ENCODE measurements around the gene CHCT1.

The CHCT1 gene

GRCh38 chr17:60392042-60392844 lies 30.0 kb upstream of the CHCT1 start, which contains the start of gene USP32:
USP32 (minus strand) TSS chr17:60392133; CDS start chr17:60391939, 194 bp downstream.
- peak; percentile 96 for DNase-seq (ENCODE audit: low spot score)
- no peaks in the 10 kb centered on the region for H3K36me3 Mint-ChIP-seq (ENCODE audit: low read depth)
- H3K9me3 Mint-ChIP-seq = no peaks in the 10 kb centered on the region
- peaks cover 45% of the 10 kb centered on the region for H3K4me1 Mint-ChIP-seq (ENCODE audit: low read depth)
- no peaks in the 10 kb centered on the region for H3K27me3 Mint-ChIP-seq (ENCODE audit: low read depth)
- H3K27ac Mint-ChIP-seq = peak within 1 kb of the TSS; percentile 96
- H3K4me3 Mint-ChIP-seq = peak within 1 kb of the TSS; percentile 94

- no peaks in the 10 kb centered on the region for H3K36me3 Mint-ChIP-seq (ENCODE audit: low read depth)
- no peaks in the 10 kb centered on the region for H3K9me3 Mint-ChIP-seq
- DNase-seq (ENCODE audit: low spot score) = peak; percentile 40
- peaks cover 48% of the 10 kb centered on the region for H3K4me1 Mint-ChIP-seq (ENCODE audit: low read depth)
- H3K27me3 Mint-ChIP-seq (ENCODE audit: low read depth) = no peaks in the 10 kb centered on the region
- H3K4me3 Mint-ChIP-seq = peak overlapping the region; percentile 94
- peak overlapping the region; percentile 96 for H3K27ac Mint-ChIP-seq
Observed at GRCh38 chr17:60392845-60393702, 29.2 kb upstream of the CHCT1 start.

GRCh38 chr17:60393840-60394723 lies 28.2 kb upstream of the CHCT1 start:
- H3K9me3 Mint-ChIP-seq = no peaks in the 10 kb centered on the region
- H3K27ac Mint-ChIP-seq = no peak overlapping the region
- peak overlapping the region; percentile 24 for H3K4me3 Mint-ChIP-seq
- H3K27me3 Mint-ChIP-seq (ENCODE audit: low read depth) = no peaks in the 10 kb centered on the region
- no peak for DNase-seq (ENCODE audit: low spot score)
- H3K36me3 Mint-ChIP-seq (ENCODE audit: low read depth) = no peaks in the 10 kb centered on the region
- H3K4me1 Mint-ChIP-seq (ENCODE audit: low read depth) = peaks cover 47% of the 10 kb centered on the region

- no peak for DNase-seq (ENCODE audit: low spot score)
- no peaks in the 10 kb centered on the region for H3K9me3 Mint-ChIP-seq
- no peaks in the 10 kb centered on the region for H3K36me3 Mint-ChIP-seq (ENCODE audit: low read depth)
- no peak overlapping the region for H3K27ac Mint-ChIP-seq
- no peaks in the 10 kb centered on the region for H3K27me3 Mint-ChIP-seq (ENCODE audit: low read depth)
- H3K4me1 Mint-ChIP-seq (ENCODE audit: low read depth) = peaks cover 41% of the 10 kb centered on the region
- no peak overlapping the region for H3K4me3 Mint-ChIP-seq
Observed at GRCh38 chr17:60395508-60396065, 26.7 kb upstream of the CHCT1 start.

GRCh38 chr17:60396412-60396811 lies 25.9 kb upstream of the CHCT1 start:
- Mint-ChIP-seq H3K27ac (no peak overlapping the region), H3K4me3 (no peak overlapping the region), H3K27me3 (ENCODE audit: low read depth) (no peaks in the 10 kb centered on the region), H3K9me3 (no peaks in the 10 kb centered on the region), H3K36me3 (ENCODE audit: low read depth) (no peaks in the 10 kb centered on the region), H3K4me1 (ENCODE audit: low read depth) (peaks cover 36% of the 10 kb centered on the region)
- no peak for DNase-seq (ENCODE audit: low spot score)

GRCh38 chr17:60398227-60398959 lies 23.9 kb upstream of the CHCT1 start:
- DNase-seq (ENCODE audit: low spot score) = no peak
- peaks cover 1% of the 10 kb centered on the region for H3K27me3 Mint-ChIP-seq (ENCODE audit: low read depth)
- peaks cover 30% of the 10 kb centered on the region for H3K4me1 Mint-ChIP-seq (ENCODE audit: low read depth)
- peak overlapping the region; percentile 60 for H3K4me3 Mint-ChIP-seq
- no peaks in the 10 kb centered on the region for H3K36me3 Mint-ChIP-seq (ENCODE audit: low read depth)
- no peaks in the 10 kb centered on the region for H3K9me3 Mint-ChIP-seq
- peak overlapping the region; percentile 73 for H3K27ac Mint-ChIP-seq

- Mint-ChIP-seq H3K27ac (no peak overlapping the region), H3K4me3 (no peak overlapping the region), H3K4me1 (ENCODE audit: low read depth) (peaks cover 15% of the 10 kb centered on the region), H3K36me3 (ENCODE audit: low read depth) (no peaks in the 10 kb centered on the region), H3K9me3 (no peaks in the 10 kb centered on the region), H3K27me3 (ENCODE audit: low read depth) (peaks cover 4% of the 10 kb centered on the region)
- DNase-seq (ENCODE audit: low spot score) = no peak
Observed at GRCh38 chr17:60401819-60402218, 20.5 kb upstream of the CHCT1 start.

GRCh38 chr17:60403523-60403810 lies 18.8 kb upstream of the CHCT1 start:
- no peak overlapping the region for H3K4me3 Mint-ChIP-seq
- H3K36me3 Mint-ChIP-seq (ENCODE audit: low read depth) = no peaks in the 10 kb centered on the region
- peaks cover 8% of the 10 kb centered on the region for H3K4me1 Mint-ChIP-seq (ENCODE audit: low read depth)
- no peak for DNase-seq (ENCODE audit: low spot score)
- no peak overlapping the region for H3K27ac Mint-ChIP-seq
- H3K9me3 Mint-ChIP-seq = no peaks in the 10 kb centered on the region
- H3K27me3 Mint-ChIP-seq (ENCODE audit: low read depth) = peaks cover 11% of the 10 kb centered on the region

- Mint-ChIP-seq H3K9me3 (no peaks in the 10 kb centered on the region), H3K27me3 (ENCODE audit: low read depth) (peaks cover 11% of the 10 kb centered on the region)
Observed at GRCh38 chr17:60403962-60404361, 18.3 kb upstream of the CHCT1 start.

GRCh38 chr17:60406887-60407286 lies 15.4 kb upstream of the CHCT1 start:
- H3K4me3 Mint-ChIP-seq = no peak overlapping the region
- no peaks in the 10 kb centered on the region for H3K36me3 Mint-ChIP-seq (ENCODE audit: low read depth)
- no peaks in the 10 kb centered on the region for H3K4me1 Mint-ChIP-seq (ENCODE audit: low read depth)
- H3K9me3 Mint-ChIP-seq = no peaks in the 10 kb centered on the region
- no peak for DNase-seq (ENCODE audit: low spot score)
- no peak overlapping the region for H3K27ac Mint-ChIP-seq
- H3K27me3 Mint-ChIP-seq (ENCODE audit: low read depth) = peaks cover 11% of the 10 kb centered on the region

More at GRCh38 chr17:60403962-60404361, 18.3 kb upstream of the CHCT1 start:
- Mint-ChIP-seq H3K4me3 (no peak overlapping the region), H3K36me3 (ENCODE audit: low read depth) (no peaks in the 10 kb centered on the region), H3K4me1 (ENCODE audit: low read depth) (peaks cover 4% of the 10 kb centered on the region), H3K27ac (no peak overlapping the region)
- DNase-seq (ENCODE audit: low spot score) = no peak

GRCh38 chr17:60410001-60410400 lies 12.3 kb upstream of the CHCT1 start:
- peaks cover 13% of the 10 kb centered on the region for H3K27me3 Mint-ChIP-seq (ENCODE audit: low read depth)

GRCh38 chr17:60412701-60413100 lies 9.6 kb upstream of the CHCT1 start:
- no peaks in the 10 kb centered on the region for H3K9me3 Mint-ChIP-seq
- H3K4me3 Mint-ChIP-seq = no peak overlapping the region
- no peaks in the 10 kb centered on the region for H3K36me3 Mint-ChIP-seq (ENCODE audit: low read depth)
- DNase-seq (ENCODE audit: low spot score) = no peak
- no peaks in the 10 kb centered on the region for H3K4me1 Mint-ChIP-seq (ENCODE audit: low read depth)
- no peak overlapping the region for H3K27ac Mint-ChIP-seq
- peaks cover 10% of the 10 kb centered on the region for H3K27me3 Mint-ChIP-seq (ENCODE audit: low read depth)

More at GRCh38 chr17:60410001-60410400, 12.3 kb upstream of the CHCT1 start:
- no peak for DNase-seq (ENCODE audit: low spot score)
- H3K36me3 Mint-ChIP-seq (ENCODE audit: low read depth) = no peaks in the 10 kb centered on the region
- no peak overlapping the region for H3K27ac Mint-ChIP-seq
- no peak overlapping the region for H3K4me3 Mint-ChIP-seq
- no peaks in the 10 kb centered on the region for H3K4me1 Mint-ChIP-seq (ENCODE audit: low read depth)
- no peaks in the 10 kb centered on the region for H3K9me3 Mint-ChIP-seq

- H3K36me3 Mint-ChIP-seq (ENCODE audit: low read depth) = no peaks in the 10 kb centered on the region
- DNase-seq (ENCODE audit: low spot score) = no peak
Observed at GRCh38 chr17:60415146-60415545, 7.1 kb upstream of the CHCT1 start.

More at GRCh38 chr17:60415146-60415545, 7.1 kb upstream of the CHCT1 start:
- Mint-ChIP-seq H3K27me3 (ENCODE audit: low read depth) (peaks cover 10% of the 10 kb centered on the region), H3K9me3 (no peaks in the 10 kb centered on the region), H3K27ac (no peak overlapping the region), H3K4me1 (ENCODE audit: low read depth) (no peaks in the 10 kb centered on the region), H3K4me3 (no peak overlapping the region)

Data from T-helper 2 cell treated with Interferon-gamma antibody and Interleukin-4, amounts not matched to agents 5 μg/mL and 100 μg/mL, for 36 hours (primary cell).